OCI-LY3 (cell line): ENCODE measurements around the gene LAMC3.
"Not testable (repeated sequence)": the region's sequence is repeated elsewhere in the genome, so short reads cannot be mapped to it uniquely, and the experiment has no call there.

Source experiments
- H2AFZ ChIP-seq: fragments of 200-600, 300-600 bp; shearing (Covaris generic); 2 replicates; pipeline ENCODE4 v1.6.0; 2014; ENCODE audit warnings: antibody characterized with exemption, low read depth, low read length
- H3K27ac ChIP-seq: fragments of 200-600, 300-600 bp; sonication (generic); 2 replicates; pipeline ENCODE4 v1.5.1; 2014; ENCODE audit warnings: mild to moderate bottlenecking, low read length, moderate library complexity, mixed read lengths
- H3K27me3 ChIP-seq: fragments of 200-600, 300-600 bp; sonication (generic); 2 replicates; pipeline ENCODE4 v1.6.1; 2014; ENCODE audit warnings: low read depth, low read length, mixed read lengths
- H3K36me3 ChIP-seq: fragments of 200-600, 300-600 bp; sonication (generic); replicated peaks from 2 replicates; pipeline ENCODE3; 2014; ENCODE audit warnings: low read depth, low read length, mixed read lengths
- H3K4me1 ChIP-seq: fragments of 300-600, 200-600 bp; sonication (generic); 2 replicates; pipeline ENCODE4 v1.6.1; 2014; ENCODE audit warnings: low read length, mixed read lengths
- H3K4me2 ChIP-seq: fragments of 200-600, 300-600 bp; sonication (generic); 2 replicates; pipeline ENCODE4 v1.6.1; 2014; ENCODE audit warnings: low read length, mixed read lengths
- H3K4me3 ChIP-seq: fragments of 300-600, 200-600 bp; sonication (generic); 2 replicates; pipeline ENCODE4 v1.5.1; 2014; ENCODE audit warnings: antibody characterized with exemption, mild to moderate bottlenecking, low read length, moderate library complexity
- H3K79me2 ChIP-seq: fragments of 300-600, 200-600 bp; shearing (Covaris generic); 2 replicates; pipeline ENCODE4 v1.6.1; 2014; ENCODE audit warnings: mild to moderate bottlenecking, low read length, mixed read lengths
- H3K9ac ChIP-seq: fragments of 300-600, 200-600 bp; shearing (Covaris generic); 2 replicates; pipeline ENCODE4 v1.6.0; 2014; ENCODE audit warnings: mild to moderate bottlenecking, low read length, moderate library complexity
- H3K9me3 ChIP-seq: fragments of 200-600, 300-600 bp; shearing (Covaris generic); 2 replicates; pipeline ENCODE4 v1.6.1; 2014; ENCODE audit warnings: low read length, mixed read lengths; ENCODE audit not compliant: insufficient read depth
- H4K20me1 ChIP-seq: fragments of 200-600, 300-600 bp; sonication (generic); 2 replicates; pipeline ENCODE4 v1.6.1; 2016; ENCODE audit warnings: low read length, mixed read lengths; ENCODE audit not compliant: insufficient read depth
- EZH2phosphoT487 ChIP-seq: fragments of 200-600 bp; shearing (Covaris generic); IDR thresholded peaks from 2 replicates; pipeline ENCODE4 v1.6.1; 2018; ENCODE audit warnings: antibody characterized with exemption, mixed run types, low read depth
- TF ChIP-seq, protein P1 (sequence below): fragments of 200-600, 300-600 bp; sonication (generic); IDR thresholded peaks from 2 replicates; pipeline ENCODE4 v1.5.1; 2014; ENCODE audit warnings: antibody characterized with exemption, low read length, low read depth

Gene LAMC3

DNA sequence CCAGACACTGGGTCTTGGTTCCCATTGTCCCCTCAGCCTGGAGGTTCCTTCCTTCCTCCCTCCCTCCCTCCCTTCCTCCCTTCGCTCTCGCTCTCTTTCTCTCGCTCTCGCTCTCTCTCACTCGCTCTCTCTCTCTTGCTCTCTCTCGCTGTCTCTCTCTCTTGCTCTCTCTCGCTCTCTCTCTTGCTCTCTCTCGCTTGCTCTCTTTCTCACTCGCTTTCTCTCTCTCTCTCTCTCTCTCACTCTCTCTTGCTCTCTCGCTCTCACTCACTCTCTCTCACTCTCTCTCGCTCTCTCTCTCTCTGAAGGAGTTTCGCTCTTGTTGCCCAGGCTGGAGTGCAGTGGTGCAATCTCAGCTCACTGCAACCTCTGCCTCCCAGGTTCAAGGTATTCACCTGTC is 23.4 kb downstream of the LAMC3 start:
- TF ChIP-seq, protein P1, sequence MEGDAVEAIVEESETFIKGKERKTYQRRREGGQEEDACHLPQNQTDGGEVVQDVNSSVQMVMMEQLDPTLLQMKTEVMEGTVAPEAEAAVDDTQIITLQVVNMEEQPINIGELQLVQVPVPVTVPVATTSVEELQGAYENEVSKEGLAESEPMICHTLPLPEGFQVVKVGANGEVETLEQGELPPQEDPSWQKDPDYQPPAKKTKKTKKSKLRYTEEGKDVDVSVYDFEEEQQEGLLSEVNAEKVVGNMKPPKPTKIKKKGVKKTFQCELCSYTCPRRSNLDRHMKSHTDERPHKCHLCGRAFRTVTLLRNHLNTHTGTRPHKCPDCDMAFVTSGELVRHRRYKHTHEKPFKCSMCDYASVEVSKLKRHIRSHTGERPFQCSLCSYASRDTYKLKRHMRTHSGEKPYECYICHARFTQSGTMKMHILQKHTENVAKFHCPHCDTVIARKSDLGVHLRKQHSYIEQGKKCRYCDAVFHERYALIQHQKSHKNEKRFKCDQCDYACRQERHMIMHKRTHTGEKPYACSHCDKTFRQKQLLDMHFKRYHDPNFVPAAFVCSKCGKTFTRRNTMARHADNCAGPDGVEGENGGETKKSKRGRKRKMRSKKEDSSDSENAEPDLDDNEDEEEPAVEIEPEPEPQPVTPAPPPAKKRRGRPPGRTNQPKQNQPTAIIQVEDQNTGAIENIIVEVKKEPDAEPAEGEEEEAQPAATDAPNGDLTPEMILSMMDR = no peak
- TF ChIP-seq EZH2phosphoT487 = no peak
- no peak overlapping the region for H2AFZ ChIP-seq
- no peaks in the 10 kb centered on the region for H3K9me3 ChIP-seq
- H3K4me3 ChIP-seq = no peak overlapping the region
- H3K36me3 ChIP-seq = no peaks in the 10 kb centered on the region
- H4K20me1 ChIP-seq = no peaks in the 10 kb centered on the region
- no peak overlapping the region for H3K27ac ChIP-seq
- no peaks in the 10 kb centered on the region for H3K79me2 ChIP-seq
- no peak overlapping the region for H3K9ac ChIP-seq
- peaks cover 3% of the 10 kb centered on the region; the same call in 1 of the 2 replicates for H3K4me1 ChIP-seq
- peaks cover 3% of the 10 kb centered on the region; the same call in 1 of the 2 replicates for H3K27me3 ChIP-seq
- no peak overlapping the region for H3K4me2 ChIP-seq

GRCh38 chr9:131033269-131034224 is 24.6 kb downstream of the LAMC3 start:
- TF ChIP-seq EZH2phosphoT487 = no peak
- TF ChIP-seq, protein P1 = no peak
- Histone ChIP-seq H3K4me1 (peaks cover 3% of the 10 kb centered on the region; the same call in 1 of the 2 replicates), H4K20me1 (no peaks in the 10 kb centered on the region), H3K27ac (no peak overlapping the region), H3K36me3 (no peaks in the 10 kb centered on the region), H3K79me2 (no peaks in the 10 kb centered on the region), H3K9ac (no peak overlapping the region), H3K9me3 (no peaks in the 10 kb centered on the region), H3K4me2 (no peak overlapping the region), H3K4me3 (no peak overlapping the region), H2AFZ (no peak overlapping the region), H3K27me3 (peaks cover 3% of the 10 kb centered on the region; the same call in 1 of the 2 replicates)

- no peak overlapping the region for H3K9ac ChIP-seq
- no peak overlapping the region for H3K4me2 ChIP-seq
- TF ChIP-seq EZH2phosphoT487 = no peak
- TF ChIP-seq, protein P1 = no peak
- no peaks in the 10 kb centered on the region for H4K20me1 ChIP-seq
- H3K79me2 ChIP-seq = no peaks in the 10 kb centered on the region
- no peak overlapping the region for H3K27ac ChIP-seq
- H2AFZ ChIP-seq = no peak overlapping the region
- H3K36me3 ChIP-seq = no peaks in the 10 kb centered on the region
- no peaks in the 10 kb centered on the region for H3K9me3 ChIP-seq
- H3K4me1 ChIP-seq = peaks cover 3% of the 10 kb centered on the region; the same call in 1 of the 2 replicates
- H3K4me3 ChIP-seq = no peak overlapping the region
- peaks cover 3% of the 10 kb centered on the region; the same call in 1 of the 2 replicates for H3K27me3 ChIP-seq
Measured at GRCh38 chr9:131034268-131034667, 25.3 kb downstream of the LAMC3 start.

DNA sequence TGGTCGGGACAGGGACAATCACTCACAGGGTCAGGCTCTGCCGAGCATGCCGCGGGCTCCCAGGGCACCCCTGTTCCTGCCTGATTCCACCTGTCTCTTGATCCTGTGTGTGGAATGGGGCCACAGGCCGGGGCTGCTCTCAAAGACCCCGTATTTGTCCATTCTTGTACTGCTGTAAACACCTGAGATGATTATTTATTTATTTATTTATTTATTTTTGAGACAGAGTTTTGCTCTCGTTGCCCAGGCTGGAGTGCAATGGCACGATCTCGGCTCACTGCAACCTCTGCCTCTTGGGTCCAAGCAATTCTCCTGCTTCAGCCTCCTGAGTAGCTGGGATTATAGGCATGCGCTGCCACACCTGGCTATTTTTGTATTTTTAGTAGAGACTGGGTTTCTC is 25.8 kb downstream of the LAMC3 start:
- not testable (repeated sequence) for H4K20me1 ChIP-seq, H3K27me3 ChIP-seq

More for the DNA sequence above, 25.8 kb downstream of the LAMC3 start:
- H3K9me3 ChIP-seq, H3K4me3 ChIP-seq, H3K9ac ChIP-seq, H3K79me2 ChIP-seq, H3K36me3 ChIP-seq, H2AFZ ChIP-seq, H3K27ac ChIP-seq, H3K4me1 ChIP-seq, H3K4me2 ChIP-seq: not testable (repeated sequence)
